ENCODE results near the gene RALGPS1.

DNA sequence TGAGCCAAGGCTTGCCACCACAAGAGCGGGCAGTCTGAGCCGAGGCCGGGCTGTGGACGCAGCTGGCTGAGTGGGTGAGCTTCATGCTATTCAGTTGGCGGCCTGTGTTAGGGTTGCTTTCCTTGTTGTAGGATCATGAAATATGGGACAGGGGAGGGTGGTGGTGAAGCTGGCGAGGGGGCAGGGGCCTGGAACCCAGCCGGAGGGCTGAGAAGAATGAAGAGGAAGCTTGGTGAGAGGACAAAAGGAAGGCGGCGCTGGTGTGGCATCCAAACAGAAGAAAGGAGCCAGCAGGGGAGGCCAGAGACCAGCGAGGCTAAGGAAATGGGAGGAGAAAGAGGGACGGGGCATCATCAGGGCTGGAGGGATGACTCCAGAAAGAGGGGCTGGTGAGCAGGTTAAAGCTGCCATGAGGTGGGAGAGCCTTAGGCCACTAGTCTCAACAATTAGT, 18.3 kb downstream of the RALGPS1 start:
- TF ChIP-seq, protein P1, sequence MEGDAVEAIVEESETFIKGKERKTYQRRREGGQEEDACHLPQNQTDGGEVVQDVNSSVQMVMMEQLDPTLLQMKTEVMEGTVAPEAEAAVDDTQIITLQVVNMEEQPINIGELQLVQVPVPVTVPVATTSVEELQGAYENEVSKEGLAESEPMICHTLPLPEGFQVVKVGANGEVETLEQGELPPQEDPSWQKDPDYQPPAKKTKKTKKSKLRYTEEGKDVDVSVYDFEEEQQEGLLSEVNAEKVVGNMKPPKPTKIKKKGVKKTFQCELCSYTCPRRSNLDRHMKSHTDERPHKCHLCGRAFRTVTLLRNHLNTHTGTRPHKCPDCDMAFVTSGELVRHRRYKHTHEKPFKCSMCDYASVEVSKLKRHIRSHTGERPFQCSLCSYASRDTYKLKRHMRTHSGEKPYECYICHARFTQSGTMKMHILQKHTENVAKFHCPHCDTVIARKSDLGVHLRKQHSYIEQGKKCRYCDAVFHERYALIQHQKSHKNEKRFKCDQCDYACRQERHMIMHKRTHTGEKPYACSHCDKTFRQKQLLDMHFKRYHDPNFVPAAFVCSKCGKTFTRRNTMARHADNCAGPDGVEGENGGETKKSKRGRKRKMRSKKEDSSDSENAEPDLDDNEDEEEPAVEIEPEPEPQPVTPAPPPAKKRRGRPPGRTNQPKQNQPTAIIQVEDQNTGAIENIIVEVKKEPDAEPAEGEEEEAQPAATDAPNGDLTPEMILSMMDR (CRISPR knock-in tag; IDR thresholded peaks at IDR 0.05) = no peak
- TF ChIP-seq CREB1 (IDR thresholded peaks at IDR 0.05) (no peak), CREB1 (CRISPR knock-in tag; IDR thresholded peaks at IDR 0.05) (no peak), TBX3 (IDR thresholded peaks at IDR 0.05; ENCODE audit: borderline replicate concordance) (no peak), RCOR2 (CRISPR knock-in tag; IDR thresholded peaks at IDR 0.05) (no peak), ATAD3A (CRISPR knock-in tag; IDR thresholded peaks at IDR 0.05) (no peak), TRIM24 (CRISPR knock-in tag; IDR thresholded peaks at IDR 0.05) (no peak), GABPA (IDR thresholded peaks at IDR 0.05; ENCODE audit: low read depth, low read length) (no peak), GABPA (CRISPR knock-in tag; IDR thresholded peaks at IDR 0.05; ENCODE audit: low read depth) (no peak), SP2 (CRISPR knock-in tag; IDR thresholded peaks at IDR 0.05) (no peak), ZNF17 (CRISPR knock-in tag; IDR thresholded peaks at IDR 0.05) (no peak), POLR2AphosphoS5 (IDR thresholded peaks at IDR 0.05; ENCODE audit: low read depth, low read length) (no peak), EZH2 (conservative IDR thresholded peaks at IDR 0.05; ENCODE audit: low read depth, low read length) (no peak), DPF2 (CRISPR knock-in tag; IDR thresholded peaks at IDR 0.05; ENCODE audit: borderline replicate concordance, low read depth) (no peak)

All from HepG2 (cell line).